ENCODE measurements around the gene ASXL1. TPM values are rescaled to one million over a fixed set of nuclear protein-coding genes. Genes with fewer than 3 reads are reported as not detected.
"Not testable (repeated sequence)": the region's sequence is repeated elsewhere in the genome, so short reads cannot be mapped to it uniquely, and the experiment has no call there.

Gene ASXL1
- total RNA-seq, 1 experiment from 2014 or later = 39.8 TPM

- not testable (repeated sequence) for H3K27me3 ChIP-seq, DNase-seq, H3K4me3 ChIP-seq, H3K9me3 ChIP-seq
- H3K36me3 ChIP-seq = peaks cover 41% of the 10 kb centered on the region
Measured at GRCh38 chr20:32380037-32380436, 21.9 kb downstream of the ASXL1 start.

- DNase-seq = no peak
- Histone ChIP-seq H3K9me3 (no peaks in the 10 kb centered on the region), H3K36me3 (peaks cover 46% of the 10 kb centered on the region), H3K27me3 (no peaks in the 10 kb centered on the region), H3K4me3 (no peak overlapping the region)
Measured at GRCh38 chr20:32380745-32381144, 22.6 kb downstream of the ASXL1 start.

GRCh38 chr20:32382102-32382950 is 24.2 kb downstream of the ASXL1 start:
- no peak for DNase-seq
- Histone ChIP-seq H3K4me3 (no peak overlapping the region), H3K27me3 (no peaks in the 10 kb centered on the region), H3K9me3 (no peaks in the 10 kb centered on the region), H3K36me3 (peaks cover 47% of the 10 kb centered on the region)

- H3K9me3 ChIP-seq, H3K4me3 ChIP-seq, DNase-seq, H3K27me3 ChIP-seq: not testable (repeated sequence)
- H3K36me3 ChIP-seq = peaks cover 41% of the 10 kb centered on the region
Measured at GRCh38 chr20:32383441-32383840, 25.3 kb downstream of the ASXL1 start.

GRCh38 chr20:32385541-32385940 is 27.4 kb downstream of the ASXL1 start:
- Histone ChIP-seq H3K4me3 (no peak overlapping the region), H3K9me3 (no peaks in the 10 kb centered on the region), H3K36me3 (peaks cover 44% of the 10 kb centered on the region), H3K27me3 (no peaks in the 10 kb centered on the region)
- no peak for DNase-seq

GRCh38 chr20:32386091-32386490 is 28.0 kb downstream of the ASXL1 start:
- H3K4me3 ChIP-seq = no peak overlapping the region
- no peaks in the 10 kb centered on the region for H3K27me3 ChIP-seq
- DNase-seq = no peak
- no peaks in the 10 kb centered on the region for H3K9me3 ChIP-seq
- H3K36me3 ChIP-seq = peaks cover 44% of the 10 kb centered on the region

- Histone ChIP-seq H3K36me3 (peaks cover 49% of the 10 kb centered on the region), H3K27me3 (no peaks in the 10 kb centered on the region), H3K4me3 (no peak overlapping the region), H3K9me3 (no peaks in the 10 kb centered on the region)
- no peak for DNase-seq
Measured at GRCh38 chr20:32387252-32387651, 29.1 kb downstream of the ASXL1 start.

- Histone ChIP-seq H3K4me3 (no peak overlapping the region), H3K27me3 (no peaks in the 10 kb centered on the region), H3K36me3 (peaks cover 57% of the 10 kb centered on the region), H3K9me3 (no peaks in the 10 kb centered on the region)
- no peak for DNase-seq
Measured at GRCh38 chr20:32391003-32391402, 32.9 kb downstream of the ASXL1 start.

- Histone ChIP-seq H3K4me3 (no peak overlapping the region), H3K27me3 (no peaks in the 10 kb centered on the region), H3K36me3 (peaks cover 60% of the 10 kb centered on the region), H3K9me3 (no peaks in the 10 kb centered on the region)
- no peak for DNase-seq
Measured at GRCh38 chr20:32395066-32395465, 36.9 kb downstream of the ASXL1 start.

- no peak for DNase-seq
Measured at GRCh38 chr20:32396646-32397160, 38.6 kb downstream of the ASXL1 start.

GRCh38 chr20:32397567-32398084 is 39.5 kb downstream of the ASXL1 start:
- H3K27me3 ChIP-seq = no peaks in the 10 kb centered on the region
- H3K36me3 ChIP-seq = peaks cover 51% of the 10 kb centered on the region
- no peaks in the 10 kb centered on the region for H3K9me3 ChIP-seq
- no peak for DNase-seq
- no peak overlapping the region for H3K4me3 ChIP-seq

More at GRCh38 chr20:32396646-32397160, 38.6 kb downstream of the ASXL1 start:
- Histone ChIP-seq H3K27me3 (no peaks in the 10 kb centered on the region), H3K4me3 (no peak overlapping the region), H3K36me3 (peaks cover 51% of the 10 kb centered on the region), H3K9me3 (no peaks in the 10 kb centered on the region)

GRCh38 chr20:32400476-32400875 is 42.3 kb downstream of the ASXL1 start:
- DNase-seq = no peak
- Histone ChIP-seq H3K4me3 (no peak overlapping the region), H3K27me3 (no peaks in the 10 kb centered on the region), H3K9me3 (no peaks in the 10 kb centered on the region), H3K36me3 (peaks cover 35% of the 10 kb centered on the region)

- DNase-seq = no peak
- H3K4me3 ChIP-seq = no peak overlapping the region
- H3K9me3 ChIP-seq = no peaks in the 10 kb centered on the region
- H3K27me3 ChIP-seq = no peaks in the 10 kb centered on the region
- H3K36me3 ChIP-seq = peaks cover 40% of the 10 kb centered on the region
Measured at GRCh38 chr20:32404017-32404416, 45.9 kb downstream of the ASXL1 start.

GRCh38 chr20:32406701-32407100 is 48.6 kb downstream of the ASXL1 start:
- no peaks in the 10 kb centered on the region for H3K9me3 ChIP-seq
- DNase-seq = no peak
- H3K4me3 ChIP-seq = no peak overlapping the region
- no peaks in the 10 kb centered on the region for H3K27me3 ChIP-seq
- H3K36me3 ChIP-seq = peaks cover 44% of the 10 kb centered on the region

- DNase-seq, H3K27me3 ChIP-seq, H3K4me3 ChIP-seq, H3K9me3 ChIP-seq: not testable (repeated sequence)
- peaks cover 48% of the 10 kb centered on the region for H3K36me3 ChIP-seq
Measured at GRCh38 chr20:32407131-32407750, 49.1 kb downstream of the ASXL1 start.

GRCh38 chr20:32411955-32412706 is 54.0 kb downstream of the ASXL1 start:
- Histone ChIP-seq H3K36me3 (peaks cover 45% of the 10 kb centered on the region), H3K4me3 (no peak overlapping the region), H3K27me3 (no peaks in the 10 kb centered on the region), H3K9me3 (no peaks in the 10 kb centered on the region)
- no peak for DNase-seq

GRCh38 chr20:32415494-32415893 is 57.4 kb downstream of the ASXL1 start:
- no peak for DNase-seq
- Histone ChIP-seq H3K4me3 (no peak overlapping the region), H3K36me3 (peaks cover 27% of the 10 kb centered on the region), H3K9me3 (no peaks in the 10 kb centered on the region), H3K27me3 (no peaks in the 10 kb centered on the region)

All from MG63 (cell line).